Measurements from ENCODE around the gene KBTBD12.
"Not testable (repeated sequence)": the region's sequence is repeated elsewhere in the genome, so short reads cannot be mapped to it uniquely, and the experiment has no call there.

Gene KBTBD12

DNA sequence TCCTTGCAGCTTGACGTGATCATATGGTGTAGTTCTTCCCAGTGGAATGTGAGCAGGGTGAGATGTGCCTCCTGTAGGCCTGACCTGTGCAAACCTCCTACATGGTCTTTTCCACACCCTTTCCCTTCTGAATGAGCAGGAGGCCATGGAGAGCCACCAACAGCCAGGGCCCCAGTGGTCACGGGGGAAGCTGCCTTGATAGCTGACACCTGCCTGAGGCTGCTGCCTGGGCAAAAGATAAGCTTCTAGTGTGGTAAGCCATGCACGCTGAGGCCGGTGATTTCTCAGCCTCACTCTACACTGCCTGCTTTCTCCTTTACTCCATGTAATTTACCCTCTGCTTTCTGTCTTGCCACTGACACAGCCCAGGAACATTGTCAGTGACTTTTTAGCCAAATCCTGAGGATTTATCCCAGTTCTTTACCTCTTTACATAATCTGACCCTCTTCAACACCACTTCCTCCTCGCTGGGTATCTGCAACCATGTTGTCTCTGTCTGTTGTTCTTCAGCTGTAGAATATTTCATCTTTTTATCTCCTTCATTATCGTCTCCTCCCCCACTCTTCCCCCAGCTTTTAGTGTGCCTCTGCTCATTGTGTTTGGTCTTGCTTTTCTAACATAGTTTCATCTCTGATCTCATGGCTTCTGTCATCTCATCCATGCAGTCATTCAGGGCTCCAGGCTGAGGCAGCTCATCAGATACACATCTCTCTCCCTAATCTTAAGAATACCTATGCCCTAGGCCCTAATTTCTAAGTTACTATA is 11.2 kb upstream of the KBTBD12 start:
- no peak for DNase-seq

GRCh38 chr3:127905556-127905955 is 9.5 kb upstream of the KBTBD12 start:
- DNase-seq = no peak

- DNase-seq = not testable (repeated sequence)
These were observed 8.4 kb upstream of the KBTBD12 start for GRCh38 chr3:127906653-127907052.

GRCh38 chr3:127908202-127908601 is 6.8 kb upstream of the KBTBD12 start:
- peak; percentile 3 to 10 for DNase-seq

GRCh38 chr3:127908951-127909350 is 6.1 kb upstream of the KBTBD12 start:
- no peak for DNase-seq

DNA sequence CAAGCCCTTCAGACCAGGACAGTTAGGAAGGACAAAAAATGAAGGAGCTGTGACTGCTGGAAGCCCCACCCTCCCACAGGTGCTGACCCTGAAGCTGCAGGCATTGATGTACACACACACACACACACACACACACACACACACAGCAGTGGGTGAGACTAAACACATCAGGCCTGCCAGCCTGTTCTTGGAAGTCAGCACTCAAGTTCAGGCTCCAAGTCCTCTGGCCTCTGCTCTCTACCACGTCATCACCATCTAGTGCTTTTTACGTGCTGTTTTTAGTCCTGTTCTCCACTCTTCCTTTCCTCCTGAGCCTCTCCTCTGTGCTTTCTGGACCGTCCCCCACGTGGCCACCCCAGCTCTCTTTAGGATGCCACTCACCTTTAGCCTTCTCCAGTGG is 5.4 kb upstream of the KBTBD12 start:
- DNase-seq = no peak

- no peak for DNase-seq
These were observed 3.6 kb upstream of the KBTBD12 start for GRCh38 chr3:127911421-127911931.

- not testable (repeated sequence) for DNase-seq
These were observed 1.2 kb upstream of the KBTBD12 start for GRCh38 chr3:127913841-127914240.

DNA sequence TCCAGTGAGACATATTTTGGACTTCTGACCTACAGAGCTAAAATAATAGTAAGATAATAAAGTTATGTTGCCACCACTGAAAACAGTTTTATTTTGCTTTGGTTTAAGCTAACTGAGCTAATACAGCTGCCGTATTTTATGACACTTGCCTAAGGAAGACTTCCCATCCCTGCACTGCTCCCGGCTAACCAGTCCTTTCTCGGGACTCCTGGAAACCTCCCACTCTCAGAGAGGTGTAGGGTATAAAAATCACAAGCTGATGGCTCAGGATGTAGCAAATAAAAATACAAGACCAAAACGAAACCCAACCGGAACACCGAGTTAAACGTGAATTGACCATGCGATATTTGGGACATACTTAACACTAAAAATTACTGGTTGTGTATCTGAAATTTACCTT is 448 bp upstream of the KBTBD12 start:
- no peak for DNase-seq

DNA sequence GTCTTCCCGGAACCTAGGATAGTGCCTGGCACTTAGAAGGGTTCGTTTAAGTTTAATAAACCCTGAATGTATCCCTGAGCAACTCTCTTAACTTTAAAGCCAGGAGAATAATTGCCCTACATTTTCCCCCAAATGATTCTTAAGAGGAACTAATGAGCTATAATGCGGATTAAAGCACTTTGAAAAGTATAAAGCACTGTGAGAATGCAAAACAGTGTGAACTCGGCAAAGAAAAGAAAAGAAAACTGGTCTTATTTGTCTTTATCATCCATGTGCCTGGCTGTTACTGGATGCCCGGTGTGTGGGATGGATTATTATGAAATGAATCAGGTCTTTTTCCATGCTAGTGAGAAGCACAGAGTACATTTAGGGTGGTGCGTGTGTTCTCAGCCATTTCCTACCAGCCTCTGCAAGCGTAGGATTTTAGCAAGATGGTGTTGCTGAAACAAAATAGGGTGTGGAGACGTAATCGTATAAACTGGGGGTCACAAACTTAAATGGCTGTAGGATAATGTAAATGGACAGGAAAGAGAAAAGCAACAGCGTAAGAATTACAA is 983 bp downstream of the KBTBD12 start:
- no peak for DNase-seq

DNA sequence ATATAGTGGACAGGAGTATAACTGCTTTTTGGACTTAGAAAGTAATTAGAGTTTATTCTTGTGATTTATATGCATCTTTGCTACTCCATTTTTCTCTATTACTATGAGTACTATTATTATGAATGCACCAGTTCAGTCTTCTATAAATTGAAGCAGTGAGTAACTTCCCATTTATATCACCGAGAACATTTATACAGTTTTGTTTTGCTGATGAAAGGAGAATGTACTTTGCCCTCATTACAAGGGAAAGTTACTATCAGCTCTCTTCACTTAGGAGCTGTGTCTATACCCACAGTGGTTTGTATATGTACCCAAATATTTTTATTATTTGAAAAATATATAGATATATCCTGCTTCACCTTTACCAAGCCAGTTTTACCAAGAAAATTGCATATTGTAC is 5.7 kb downstream of the KBTBD12 start:
- no peak for DNase-seq

- no peak for DNase-seq
These were observed 8.6 kb downstream of the KBTBD12 start for GRCh38 chr3:127923611-127924010.

DNA sequence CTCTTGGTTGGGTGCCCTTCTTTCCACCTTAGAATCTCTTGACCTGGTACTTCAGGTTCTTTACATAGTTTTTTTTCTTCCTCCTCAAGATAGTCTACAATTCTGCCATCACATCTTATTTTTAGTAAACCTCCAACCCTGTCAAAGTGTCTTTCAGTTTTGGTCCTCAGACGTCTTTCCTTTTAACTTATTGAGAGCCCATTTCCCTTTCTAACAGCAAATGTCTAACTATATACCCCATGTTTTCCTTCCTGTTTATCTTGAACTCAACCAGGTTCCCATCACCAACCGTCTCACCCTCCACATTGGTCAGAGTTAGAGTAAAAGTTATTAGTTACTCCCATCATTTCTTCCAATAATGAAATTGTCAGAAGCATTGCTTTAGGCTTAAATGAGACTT is 10.4 kb downstream of the KBTBD12 start:
- no peak for DNase-seq

- no peak for DNase-seq
These were observed 13.0 kb downstream of the KBTBD12 start for GRCh38 chr3:127927829-127928604.

GRCh38 chr3:127929818-127930413 is 14.9 kb downstream of the KBTBD12 start:
- no peak for DNase-seq

DNA sequence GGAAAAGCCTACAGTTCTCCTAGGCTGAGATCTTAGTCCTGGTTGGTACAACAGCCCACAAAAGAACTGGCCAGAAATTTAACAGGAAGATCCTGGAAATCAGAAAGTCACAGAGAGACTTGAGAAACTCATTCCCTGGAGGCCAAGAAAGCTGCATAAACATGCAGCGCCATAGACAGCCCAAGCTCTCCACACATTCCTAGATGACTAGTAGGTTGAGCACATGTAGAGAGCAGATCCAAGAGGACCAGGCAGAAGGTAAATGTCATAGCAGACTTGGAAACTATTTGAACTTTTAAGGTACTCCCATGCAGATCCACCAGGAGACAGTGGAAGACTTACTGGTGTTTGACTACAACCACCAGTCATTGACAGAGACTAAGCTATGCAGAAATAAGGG is 18.4 kb downstream of the KBTBD12 start:
- DNase-seq = no peak

DNA sequence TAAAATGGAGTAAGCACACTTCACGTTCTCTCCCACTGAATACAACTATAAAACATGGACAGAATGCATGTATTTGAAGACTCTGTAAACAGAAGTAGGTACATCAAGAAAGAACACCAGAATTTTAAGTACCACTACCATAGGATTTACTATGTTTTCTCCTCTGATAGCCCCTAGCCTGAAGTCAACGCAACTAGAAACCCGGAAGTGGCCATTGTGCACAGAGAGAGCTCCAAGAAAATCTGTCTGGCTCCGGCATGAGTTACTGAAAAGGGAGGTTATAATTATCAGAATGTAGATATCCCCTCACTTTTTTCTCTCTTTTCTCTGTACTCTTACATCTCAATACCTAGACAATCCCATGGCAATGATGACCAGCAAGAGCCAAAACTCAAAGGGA is 23.8 kb downstream of the KBTBD12 start:
- no peak for DNase-seq

GRCh38 chr3:127940116-127940515 is 25.1 kb downstream of the KBTBD12 start:
- DNase-seq = no peak

- DNase-seq = no peak
These were observed 27.6 kb downstream of the KBTBD12 start for GRCh38 chr3:127942613-127943012.

GRCh38 chr3:127948211-127948610 is 33.2 kb downstream of the KBTBD12 start:
- DNase-seq = no peak

DNA sequence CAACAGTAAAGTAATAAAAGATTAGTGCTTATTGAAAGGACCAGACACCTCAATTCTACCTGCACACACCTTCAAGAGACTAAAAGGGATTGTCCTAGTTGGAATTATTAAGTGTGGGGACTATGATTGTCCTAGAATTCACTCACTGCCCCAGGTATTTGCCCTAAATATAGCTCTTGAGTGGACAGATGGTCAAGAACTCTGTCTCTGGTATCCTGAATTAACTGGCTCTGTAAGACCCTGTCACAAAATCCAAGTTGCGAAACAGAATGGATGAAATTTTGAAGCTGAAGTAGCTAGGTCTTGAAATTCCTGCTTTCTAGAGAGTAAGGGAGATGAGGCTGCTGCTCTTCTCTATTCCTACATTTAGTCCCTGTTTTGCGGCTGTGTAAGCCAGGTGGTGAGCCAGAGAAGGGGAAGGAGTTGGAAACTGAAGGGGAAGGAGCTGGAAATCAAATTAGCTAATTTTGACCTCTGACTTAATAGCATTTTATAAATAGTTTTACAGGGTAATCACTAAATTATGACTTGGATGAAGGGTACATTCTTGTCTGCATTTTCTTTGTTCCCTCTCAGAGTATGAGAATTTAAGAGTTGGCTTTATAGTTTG is 34.5 kb downstream of the KBTBD12 start:
- DNase-seq = no peak

GRCh38 chr3:127951276-127951675 is 36.2 kb downstream of the KBTBD12 start:
- DNase-seq = no peak

All from CD4-positive, alpha-beta T cell treated with Interleukin-1 beta for 1 hour (primary cell).